ENCODE measurements around the gene KNCN.

KNCN gene

DNA sequence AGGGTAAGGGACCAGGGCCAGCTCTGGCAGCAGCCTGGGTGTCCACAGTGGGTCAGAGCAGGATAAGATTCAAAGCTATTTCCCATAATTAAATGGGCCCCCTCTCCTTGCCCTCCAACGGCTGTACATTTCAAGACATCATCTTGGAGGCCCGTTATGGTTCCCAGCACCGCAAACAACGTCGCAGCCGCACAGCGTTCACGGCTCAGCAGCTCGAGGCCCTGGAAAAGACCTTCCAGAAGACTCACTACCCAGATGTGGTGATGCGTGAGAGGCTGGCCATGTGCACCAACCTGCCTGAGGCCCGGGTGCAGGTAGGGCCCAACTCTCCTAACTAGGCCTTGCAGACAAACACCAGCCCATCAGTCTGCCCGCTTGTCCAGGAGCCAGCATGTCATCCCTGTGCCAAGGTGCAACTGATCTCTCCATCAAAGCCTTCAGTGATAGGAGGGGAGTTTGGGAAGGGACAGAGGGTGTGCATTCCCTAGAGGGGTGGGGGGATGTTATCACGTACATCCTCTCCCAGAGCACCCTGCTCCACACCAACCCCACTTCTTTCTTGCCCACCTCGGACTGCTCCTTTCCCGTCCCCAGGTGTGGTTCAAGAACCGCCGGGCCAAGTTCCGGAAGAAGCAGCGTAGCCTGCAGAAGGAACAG lies 41.0 kb downstream of the KNCN start:
- no peak for TF ChIP-seq CTCF (IDR thresholded peaks at IDR 0.05; ENCODE audit: extremely low read depth, missing control alignments)
- no peak for DNase-seq (ENCODE audit: low spot score)

- TF ChIP-seq CTCF (IDR thresholded peaks at IDR 0.05; ENCODE audit: extremely low read depth, missing control alignments): no peak
- DNase-seq (ENCODE audit: low spot score): no peak
Measured at GRCh38 chr1:46508757-46509156, 42.7 kb downstream of the KNCN start.

GRCh38 chr1:46506470-46507219 lies 44.8 kb downstream of the KNCN start:
- no peak for TF ChIP-seq CTCF (IDR thresholded peaks at IDR 0.05; ENCODE audit: extremely low read depth, missing control alignments)
- no peak for DNase-seq (ENCODE audit: low spot score)

- no peak for TF ChIP-seq CTCF (IDR thresholded peaks at IDR 0.05; ENCODE audit: extremely low read depth, missing control alignments)
- DNase-seq (ENCODE audit: low spot score): no peak
Measured at GRCh38 chr1:46503421-46503820, 48.0 kb downstream of the KNCN start.

DNA sequence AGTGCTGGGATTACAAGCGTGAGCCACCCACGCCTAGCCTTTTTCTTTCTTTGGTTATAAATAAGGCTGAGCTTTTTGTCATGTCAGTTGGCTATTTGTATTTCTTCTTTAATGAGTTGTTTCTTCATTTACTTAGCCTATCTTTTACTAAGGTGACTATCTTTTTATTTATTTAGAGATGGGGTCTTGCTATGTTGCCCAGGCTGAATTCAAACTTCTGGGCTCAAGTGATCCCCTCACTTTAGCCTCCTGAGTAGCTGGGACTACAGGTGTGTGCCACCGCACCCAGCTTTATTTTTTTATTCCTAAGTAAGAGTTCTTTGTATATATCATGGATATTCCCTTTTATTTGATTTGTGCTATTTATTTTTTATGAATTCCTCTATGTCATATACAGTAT lies 49.9 kb downstream of the KNCN start:
- TF ChIP-seq CTCF (IDR thresholded peaks at IDR 0.05; ENCODE audit: extremely low read depth, missing control alignments): no peak
- no peak for DNase-seq (ENCODE audit: low spot score)

DNA sequence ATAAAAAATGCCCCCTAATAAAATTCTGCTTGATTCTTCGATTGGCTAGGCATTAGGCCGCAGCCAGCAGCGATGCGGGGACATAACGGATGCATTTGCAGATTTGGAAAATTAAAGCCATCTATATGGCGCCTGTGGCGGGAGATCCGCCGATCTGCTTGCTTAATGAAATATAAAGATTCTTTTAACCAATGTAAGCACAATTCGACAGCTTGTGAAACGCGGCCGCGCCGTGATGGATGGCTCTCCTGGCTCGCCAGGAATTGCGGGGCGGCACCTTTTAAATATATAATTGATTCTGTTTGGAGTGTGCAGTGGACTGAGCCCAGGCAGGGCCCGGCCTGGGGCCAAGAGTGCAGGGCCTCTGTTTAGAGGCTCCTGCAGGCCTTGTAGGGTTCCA lies 53.8 kb downstream of the KNCN start:
- DNase-seq (ENCODE audit: low spot score): no peak
- no peak for TF ChIP-seq CTCF (IDR thresholded peaks at IDR 0.05; ENCODE audit: extremely low read depth, missing control alignments)

GRCh38 chr1:46497020-46497419 lies 54.4 kb downstream of the KNCN start:
- no peak for DNase-seq (ENCODE audit: low spot score)
- no peak for TF ChIP-seq CTCF (IDR thresholded peaks at IDR 0.05; ENCODE audit: extremely low read depth, missing control alignments)
